ENCODE results near the gene CD36. TPM values are rescaled to one million over a fixed set of nuclear protein-coding genes. Genes with fewer than 3 reads are reported as not detected.

CD36 gene
- total and polyA plus RNA-seq, 10 of the 15 experiments (the other 5 are each of a cell fraction or from before 2014, with no cell fraction given), result 0.20 to 283 (median 172) TPM

GRCh38 chr7:80629023-80629422 lies 9.4 kb upstream of the CD36 start (continued):
- TF ChIP-seq ZNF384 (IDR thresholded peaks at IDR 0.05; ENCODE audit: borderline replicate concordance, low read depth, low read length), result no peak

GRCh38 chr7:80630608-80631405 lies 7.6 kb upstream of the CD36 start:
- intact Hi-C loops (cut with micrococcal nuclease; ENCODE audit: unreplicated experiment), result no loop called here
- Histone ChIP-seq H3K4me3 (no peak overlapping the region), H3K9me3 (replicated peaks; ENCODE audit: control insufficient read depth, insufficient read depth, low read length) (no peaks in the 10 kb centered on the region), H3K4me1 (ENCODE audit: control insufficient read depth, insufficient read depth, low read length) (no peaks in the 10 kb centered on the region), H3K9ac (ENCODE audit: control insufficient read depth, insufficient read depth, low read length) (no peak overlapping the region), H3K36me3 (ENCODE audit: control insufficient read depth in 2 of 2, insufficient read depth in 2 of 2, low read length in 1 of 2) (no peaks in the 10 kb centered on the region), H3K4me2 (ENCODE audit: control insufficient read depth, insufficient read depth) (no peak overlapping the region), H3K27ac (ENCODE audit: control insufficient read depth, insufficient read depth) (no peak overlapping the region), H3K27me3 (replicated peaks in 1 of 2; ENCODE audit: control insufficient read depth in 2 of 2, insufficient read depth in 2 of 2, low read length in 1 of 2) (no peaks in the 10 kb centered on the region), H4K20me1 (ENCODE audit: control insufficient read depth, insufficient read depth) (no peaks in the 10 kb centered on the region), H2AFZ (ENCODE audit: control insufficient read depth, low read depth, low read length) (no peak overlapping the region), H3K79me2 (ENCODE audit: control insufficient read depth, insufficient read depth, low read length) (no peaks in the 10 kb centered on the region)
- in situ Hi-C loops (cut with MboI), result no loop called here
- POLR2A ChIA-PET, result no interaction called here
- CTCF ChIA-PET, result no interaction called here
- RAD21 ChIA-PET (ENCODE audit: unreplicated experiment), result no interaction called here
- DNase-seq (ENCODE audit: low read depth, low spot score), result no peak
- WGBS (ENCODE audit: insufficient coverage, insufficient replicate concordance, low lambda C conversion rate, missing lambda C conversion rate), result 40% methylated on average over 7 of the region's 7 CpGs
- BruUV-seq (replicated peaks), result no TSS peak
- no peak for ATAC-seq
- TF ChIP-seq KLF5 (IDR thresholded peaks at IDR 0.05; ENCODE audit: partially characterized antibody), result no peak
- SMC1A ChIA-PET (ENCODE audit: uncharacterized antibody, unreplicated experiment), result no interaction called here
- FAIRE-seq, result no peak

DNA sequence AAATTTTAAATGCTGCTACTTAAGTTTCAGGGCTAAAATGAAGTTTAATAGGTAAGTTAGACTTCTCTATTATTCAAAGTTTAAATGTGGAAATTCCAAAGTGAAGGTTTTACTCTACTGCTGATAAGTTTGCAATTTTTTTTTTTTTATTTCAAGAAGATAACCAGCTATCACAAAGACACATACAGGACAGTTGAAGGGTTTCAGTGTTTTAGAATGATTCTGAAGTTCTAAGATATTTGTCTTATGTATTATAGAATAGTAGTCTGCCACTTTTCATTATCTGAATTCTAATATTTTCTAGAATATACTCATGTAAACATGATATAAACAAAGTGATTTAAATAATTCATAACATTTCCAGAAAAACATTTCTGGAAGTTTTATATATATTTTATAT lies 7.0 kb upstream of the CD36 start:
- no TSS peak for BruUV-seq (replicated peaks)
- H3K9me3 ChIP-seq (replicated peaks; ENCODE audit: control insufficient read depth, insufficient read depth, low read length), result no peaks in the 10 kb centered on the region
- POLR2A ChIA-PET, result no interaction called here
- CTCF ChIA-PET, result interaction anchor here (1.3 kb wide), 1 partner anchor 27 kb away, joined by 4 read pairs; no protein-coding TSS in a partner anchor
- H4K20me1 ChIP-seq (ENCODE audit: control insufficient read depth, insufficient read depth), result no peaks in the 10 kb centered on the region
- SMC1A ChIA-PET (ENCODE audit: uncharacterized antibody, unreplicated experiment), result no interaction called here
- no peak for DNase-seq (ENCODE audit: low read depth, low spot score)
- RAD21 ChIA-PET (ENCODE audit: unreplicated experiment), result no interaction called here
- no peaks in the 10 kb centered on the region for H3K4me1 ChIP-seq (ENCODE audit: control insufficient read depth, insufficient read depth, low read length)
- no peaks in the 10 kb centered on the region for H3K27me3 ChIP-seq (replicated peaks in 1 of 2; ENCODE audit: control insufficient read depth in 2 of 2, insufficient read depth in 2 of 2, low read length in 1 of 2)
- no peak overlapping the region for H3K4me2 ChIP-seq (ENCODE audit: control insufficient read depth, insufficient read depth)
- H3K9ac ChIP-seq (ENCODE audit: control insufficient read depth, insufficient read depth, low read length), result no peak overlapping the region
- FAIRE-seq, result no peak
- intact Hi-C loops (cut with micrococcal nuclease; ENCODE audit: unreplicated experiment), result no loop called here
- H2AFZ ChIP-seq (ENCODE audit: control insufficient read depth, low read depth, low read length), result no peak overlapping the region
- no peak overlapping the region for H3K27ac ChIP-seq (ENCODE audit: control insufficient read depth, insufficient read depth)
- H3K79me2 ChIP-seq (ENCODE audit: control insufficient read depth, insufficient read depth, low read length), result no peaks in the 10 kb centered on the region
- ATAC-seq, result no peak
- in situ Hi-C loops (cut with MboI), result no loop called here
- H3K4me3 ChIP-seq, result no peak overlapping the region
- no peaks in the 10 kb centered on the region for H3K36me3 ChIP-seq (ENCODE audit: control insufficient read depth in 2 of 2, insufficient read depth in 2 of 2, low read length in 1 of 2)
- TF ChIP-seq JUNB (IDR thresholded peaks at IDR 0.05) (no peak), SREBF1 (IDR thresholded peaks at IDR 0.05; ENCODE audit: low read length) (no peak), IKZF2 (IDR thresholded peaks at IDR 0.05) (no peak), DPF2 (IDR thresholded peaks at IDR 0.05) (no peak), BCL11A (IDR thresholded peaks at IDR 0.05; ENCODE audit: low read depth, low read length) (no peak), MEF2B (IDR thresholded peaks at IDR 0.05; ENCODE audit: partially characterized antibody, poor library complexity, severe bottlenecking) (no peak)
- TF ChIP-seq, protein P1, sequence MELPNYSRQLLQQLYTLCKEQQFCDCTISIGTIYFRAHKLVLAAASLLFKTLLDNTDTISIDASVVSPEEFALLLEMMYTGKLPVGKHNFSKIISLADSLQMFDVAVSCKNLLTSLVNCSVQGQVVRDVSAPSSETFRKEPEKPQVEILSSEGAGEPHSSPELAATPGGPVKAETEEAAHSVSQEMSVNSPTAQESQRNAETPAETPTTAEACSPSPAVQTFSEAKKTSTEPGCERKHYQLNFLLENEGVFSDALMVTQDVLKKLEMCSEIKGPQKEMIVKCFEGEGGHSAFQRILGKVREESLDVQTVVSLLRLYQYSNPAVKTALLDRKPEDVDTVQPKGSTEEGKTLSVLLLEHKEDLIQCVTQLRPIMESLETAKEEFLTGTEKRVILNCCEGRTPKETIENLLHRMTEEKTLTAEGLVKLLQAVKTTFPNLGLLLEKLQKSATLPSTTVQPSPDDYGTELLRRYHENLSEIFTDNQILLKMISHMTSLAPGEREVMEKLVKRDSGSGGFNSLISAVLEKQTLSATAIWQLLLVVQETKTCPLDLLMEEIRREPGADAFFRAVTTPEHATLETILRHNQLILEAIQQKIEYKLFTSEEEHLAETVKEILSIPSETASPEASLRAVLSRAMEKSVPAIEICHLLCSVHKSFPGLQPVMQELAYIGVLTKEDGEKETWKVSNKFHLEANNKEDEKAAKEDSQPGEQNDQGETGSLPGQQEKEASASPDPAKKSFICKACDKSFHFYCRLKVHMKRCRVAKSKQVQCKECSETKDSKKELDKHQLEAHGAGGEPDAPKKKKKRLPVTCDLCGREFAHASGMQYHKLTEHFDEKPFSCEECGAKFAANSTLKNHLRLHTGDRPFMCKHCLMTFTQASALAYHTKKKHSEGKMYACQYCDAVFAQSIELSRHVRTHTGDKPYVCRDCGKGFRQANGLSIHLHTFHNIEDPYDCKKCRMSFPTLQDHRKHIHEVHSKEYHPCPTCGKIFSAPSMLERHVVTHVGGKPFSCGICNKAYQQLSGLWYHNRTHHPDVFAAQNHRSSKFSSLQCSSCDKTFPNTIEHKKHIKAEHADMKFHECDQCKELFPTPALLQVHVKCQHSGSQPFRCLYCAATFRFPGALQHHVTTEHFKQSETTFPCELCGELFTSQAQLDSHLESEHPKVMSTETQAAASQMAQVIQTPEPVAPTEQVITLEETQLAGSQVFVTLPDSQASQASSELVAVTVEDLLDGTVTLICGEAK (IDR thresholded peaks at IDR 0.05; ENCODE audit: borderline replicate concordance), result no peak
- TF ChIP-seq, protein P2, sequence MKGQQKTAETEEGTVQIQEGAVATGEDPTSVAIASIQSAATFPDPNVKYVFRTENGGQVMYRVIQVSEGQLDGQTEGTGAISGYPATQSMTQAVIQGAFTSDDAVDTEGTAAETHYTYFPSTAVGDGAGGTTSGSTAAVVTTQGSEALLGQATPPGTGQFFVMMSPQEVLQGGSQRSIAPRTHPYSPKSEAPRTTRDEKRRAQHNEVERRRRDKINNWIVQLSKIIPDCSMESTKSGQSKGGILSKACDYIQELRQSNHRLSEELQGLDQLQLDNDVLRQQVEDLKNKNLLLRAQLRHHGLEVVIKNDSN (IDR thresholded peaks at IDR 0.05; ENCODE audit: borderline replicate concordance, extremely low read length, insufficient read depth, low read depth, low read length), result no peak
